Measurements from ENCODE around the gene NCOR2. TPM values are rescaled to one million over a fixed set of nuclear protein-coding genes. Genes with fewer than 3 reads are reported as not detected.
A peak's percentile ranks its signal among the peaks of the same experiment; 100 is the strongest.

The NCOR2 gene
- total and polyA plus RNA-seq, 2 of the 4 experiments (the other 2 are of a cell fraction), result 12.9 to 40.8 TPM

- no peak overlapping the region for H2BK15ac ChIP-seq (ENCODE audit: low read depth, low read length)
- H2AK9ac ChIP-seq (replicated peaks; ENCODE audit: low read depth, low read length, poor library complexity), result no peak overlapping the region
- no peak overlapping the region for H3K9ac ChIP-seq (ENCODE audit: low read depth, low read length)
- in situ Hi-C loops (cut with MboI; ENCODE audit: low sequenced_read_pairs), result no loop called here
- no peak overlapping the region for H2BK120ac ChIP-seq (ENCODE audit: low read depth, low read length)
- no peak overlapping the region for H2BK20ac ChIP-seq (ENCODE audit: low read depth, low read length)
- H4K20me1 ChIP-seq (ENCODE audit: insufficient read depth, low read length), result peaks cover 88% of the 10 kb centered on the region
- H4K91ac ChIP-seq (ENCODE audit: insufficient read depth, low read depth, low read length), result no peak overlapping the region
- H3K56ac ChIP-seq (ENCODE audit: extremely low read depth, insufficient read depth, low read length), result no peak overlapping the region
- H2AFZ ChIP-seq (replicated peaks; ENCODE audit: low read length, poor library complexity), result no peak overlapping the region
- peaks cover 50 to 80% of the 10 kb centered on the region in 2 experiments for H3K79me1 ChIP-seq (ENCODE audit: low read depth in 1 of 2, low read length in 2 of 2)
- TF ChIP-seq USF2 (IDR thresholded peaks at IDR 0.05; ENCODE audit: low read depth, low read length), result no peak
- TF ChIP-seq MAFK (IDR thresholded peaks at IDR 0.05; ENCODE audit: low read depth, low read length), result 0 out of 2 replicates have a peak, but pooled peaks have one; percentile 8
- DNase-seq, result no peak
- H3K36me3 ChIP-seq (ENCODE audit: control insufficient read depth, insufficient read depth, low read length), result no peaks in the 10 kb centered on the region
- H4K8ac ChIP-seq (ENCODE audit: low read depth in 2 of 2, low read length in 2 of 2), result no peak overlapping the region
- H3K4ac ChIP-seq (ENCODE audit: low read depth, low read length), result peak overlapping the region; percentile 12; the same call in 1 of the 2 replicates
- no peak overlapping the region for H3K4me2 ChIP-seq (ENCODE audit: low read depth, low read length)
- no peak overlapping the region for H4K5ac ChIP-seq (ENCODE audit: low read depth, low read length)
- dilution Hi-C loops (cut with HindIII; ENCODE audit: low sequenced_read_pairs, unreplicated experiment), result no loop called here
- intact Hi-C loops (cut with micrococcal nuclease), result no loop called here
- H3K9me1 ChIP-seq (ENCODE audit: insufficient read depth, low read length), result peaks cover 28% of the 10 kb centered on the region
- peaks cover 10% of the 10 kb centered on the region for H3K4me1 ChIP-seq (ENCODE audit: control insufficient read depth, insufficient read depth, low read length)
- H3K18ac ChIP-seq (ENCODE audit: low read depth, low read length), result no peak overlapping the region
- H3K14ac ChIP-seq (replicated peaks; ENCODE audit: low read depth, low read length), result no peak overlapping the region
- no peak overlapping the region for H3K27ac ChIP-seq (ENCODE audit: insufficient read depth, low read length)
- no peak overlapping the region for H3K23ac ChIP-seq (ENCODE audit: low read depth, low read length)
- BruUV-seq (replicated peaks), result no TSS peak
- H3K9me3 ChIP-seq (ENCODE audit: control insufficient read depth, insufficient read depth, low read length), result no peaks in the 10 kb centered on the region
- ChIA-PET CTCF (no interaction called here), POLR2A (ENCODE audit: unreplicated experiment) (no interaction called here)
- no peak overlapping the region for H3K4me3 ChIP-seq (ENCODE audit: insufficient read depth, low read depth, low read length)
- no peaks in the 10 kb centered on the region for H3K27me3 ChIP-seq (ENCODE audit: control insufficient read depth, insufficient read depth, low read length)
- peak overlapping the region; percentile 33; the same call in 1 of the 2 replicates for H2AK5ac ChIP-seq (ENCODE audit: low read depth, low read length)
- WGBS, 2 experiments (ENCODE audit: extremely low coverage in 2 of 2, insufficient read length in 1 of 2), result 84% methylated on average over 7 of the region's 20 CpGs; no CpG with 5 or more reads in 1 of the 2 experiments
- no peak overlapping the region for H2BK5ac ChIP-seq (ENCODE audit: low read depth, low read length, poor library complexity, severe bottlenecking)
- no peak for ATAC-seq (ENCODE audit: low read depth)
Observed at GRCh38 chr12:124527861-124528561, 39.4 kb downstream of the NCOR2 start.

Data from IMR-90 (cell line).